Measurements from ENCODE around the gene PCCA. TPM values are rescaled to one million over a fixed set of nuclear protein-coding genes. Genes with fewer than 3 reads are reported as not detected.
A peak's percentile ranks its signal among the peaks of the same experiment; 100 is the strongest.

The PCCA gene
- polyA plus RNA-seq, 2 of the 4 experiments (the other 2 are of a cell fraction), result 13.2 to 13.7 TPM

GRCh38 chr13:100392709-100393630 is 304.1 kb downstream of the PCCA start:
- 34% methylated on average over 11 of the region's 12 CpGs for WGBS (ENCODE audit: missing lambda C conversion rate)
- H3K27ac ChIP-seq, result peak overlapping the region; percentile 79 to 87
- ATAC-seq (peak; percentile 99 to 100), FAIRE-seq (no peak), DNase-seq (ENCODE audit: low read depth in 1 of 2, low spot score in 1 of 2) (peak; percentile 76 to 94)
- H3K9me3 ChIP-seq, result no peaks in the 10 kb centered on the region
- H3K4me3 ChIP-seq, result peak overlapping the region; percentile 19; the same call in 2 of the 3 replicates
- ChIA-PET POLR2A (no interaction called here), CTCF (interaction anchor here (1.0 kb wide), 1 partner anchor 12 kb away, joined by 4 read pairs; no protein-coding TSS in a partner anchor)
- peak overlapping the region; percentile 82 for H3K4me2 ChIP-seq
- peak; percentile 97 for TF ChIP-seq ESRRA (IDR thresholded peaks at IDR 0.05; ENCODE audit: borderline replicate concordance, low read length)
- peak; percentile 100 for TF ChIP-seq FOSL2 (IDR thresholded peaks at IDR 0.05)
- TF ChIP-seq FOSL2 (CRISPR knock-in tag; IDR thresholded peaks at IDR 0.05), result peak; percentile 100
- TF ChIP-seq JUNB (IDR thresholded peaks at IDR 0.05), result peak; percentile 97
- TF ChIP-seq, protein P1, sequence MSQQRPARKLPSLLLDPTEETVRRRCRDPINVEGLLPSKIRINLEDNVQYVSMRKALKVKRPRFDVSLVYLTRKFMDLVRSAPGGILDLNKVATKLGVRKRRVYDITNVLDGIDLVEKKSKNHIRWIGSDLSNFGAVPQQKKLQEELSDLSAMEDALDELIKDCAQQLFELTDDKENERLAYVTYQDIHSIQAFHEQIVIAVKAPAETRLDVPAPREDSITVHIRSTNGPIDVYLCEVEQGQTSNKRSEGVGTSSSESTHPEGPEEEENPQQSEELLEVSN (IDR thresholded peaks at IDR 0.05; ENCODE audit: borderline replicate concordance, low read depth), result no peak
- peak; percentile 54; the same call in 1 of the 2 replicates for TF ChIP-seq GATA3 (IDR thresholded peaks at IDR 0.05; ENCODE audit: borderline replicate concordance)
- no peak for TF ChIP-seq BHLHE40 (IDR thresholded peaks at IDR 0.05; ENCODE audit: low read depth, low read length)
- TF ChIP-seq FOXS1 (CRISPR knock-in tag; IDR thresholded peaks at IDR 0.05), result no peak
- TF ChIP-seq RAD21 (conservative IDR thresholded peaks at IDR 0.05 in 1 of 2, IDR thresholded peaks at IDR 0.05 in 1 of 2), result peak; percentile 15 to 35; a peak in 3 of 5 replicates
- peak in 1 of 2 experiments; percentile 53; a peak in 1 of 5 replicates for TF ChIP-seq EP300 (IDR thresholded peaks at IDR 0.05)
- TF ChIP-seq, protein P2, sequence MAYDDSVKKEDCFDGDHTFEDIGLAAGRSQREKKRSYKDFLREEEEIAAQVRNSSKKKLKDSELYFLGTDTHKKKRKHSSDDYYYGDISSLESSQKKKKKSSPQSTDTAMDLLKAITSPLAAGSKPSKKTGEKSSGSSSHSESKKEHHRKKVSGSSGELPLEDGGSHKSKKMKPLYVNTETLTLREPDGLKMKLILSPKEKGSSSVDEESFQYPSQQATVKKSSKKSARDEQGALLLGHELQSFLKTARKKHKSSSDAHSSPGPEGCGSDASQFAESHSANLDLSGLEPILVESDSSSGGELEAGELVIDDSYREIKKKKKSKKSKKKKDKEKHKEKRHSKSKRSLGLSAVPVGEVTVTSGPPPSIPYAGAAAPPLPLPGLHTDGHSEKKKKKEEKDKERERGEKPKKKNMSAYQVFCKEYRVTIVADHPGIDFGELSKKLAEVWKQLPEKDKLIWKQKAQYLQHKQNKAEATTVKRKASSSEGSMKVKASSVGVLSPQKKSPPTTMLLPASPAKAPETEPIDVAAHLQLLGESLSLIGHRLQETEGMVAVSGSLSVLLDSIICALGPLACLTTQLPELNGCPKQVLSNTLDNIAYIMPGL (CRISPR knock-in tag; IDR thresholded peaks at IDR 0.05; ENCODE audit: borderline replicate concordance), result no peak
- TF ChIP-seq JUN (IDR thresholded peaks at IDR 0.05), result peak; percentile 71 to 74; a peak in 4 of 5 replicates
- 0 out of 3 replicates have a peak, but pooled peaks have one; percentile 33 for TF ChIP-seq BCL3 (IDR thresholded peaks at IDR 0.05)
- 0 out of 2 replicates have a peak, but pooled peaks have one; percentile 19 for TF ChIP-seq NFE2L2 (conservative IDR thresholded peaks at IDR 0.05; ENCODE audit: low read length)
- TF ChIP-seq CEBPB (IDR thresholded peaks at IDR 0.05), result peak; percentile 80 to 88
- H3K4me1 ChIP-seq, result peaks cover 38% of the 10 kb centered on the region

DNA sequence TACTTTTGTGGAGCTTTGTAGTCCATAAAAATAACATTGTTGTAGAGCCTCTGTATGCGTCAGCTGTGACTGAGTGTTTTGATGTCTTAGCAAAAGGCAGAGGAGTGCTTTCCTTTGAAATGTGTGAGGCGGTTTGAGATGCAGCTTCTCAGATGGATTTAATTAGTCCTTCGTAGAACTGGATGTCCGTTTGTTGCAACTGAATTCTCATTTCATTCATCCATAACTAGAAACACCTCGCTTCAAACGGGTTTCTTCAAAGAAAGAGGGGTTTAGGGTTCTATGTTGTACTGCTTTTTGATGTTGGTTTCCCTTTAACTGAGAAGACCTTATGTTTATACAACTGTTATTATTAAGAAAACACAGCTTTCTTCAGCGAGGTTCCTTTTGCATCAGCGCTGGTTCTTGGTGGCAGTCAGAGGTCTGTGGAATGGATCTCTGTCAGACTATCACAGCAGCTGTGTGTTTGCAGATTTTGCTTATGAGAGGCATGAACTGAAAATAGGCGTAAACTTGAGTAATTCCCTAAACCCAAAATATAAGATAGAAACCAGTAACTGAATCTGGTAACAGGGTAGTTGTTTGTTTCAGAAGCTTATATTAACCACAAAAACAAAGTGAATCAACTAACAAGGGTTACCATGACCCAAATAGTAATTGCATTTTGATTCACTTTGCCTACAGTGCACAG is 305.3 kb downstream of the PCCA start:
- H3K4me3 ChIP-seq, result no peak overlapping the region
- POLR2A ChIA-PET, result no interaction called here
- H3K9me3 ChIP-seq, result no peaks in the 10 kb centered on the region
- peaks cover 38% of the 10 kb centered on the region for H3K4me1 ChIP-seq
- H3K27ac ChIP-seq, result peak overlapping the region; percentile 79 to 87
- peak overlapping the region; percentile 82 for H3K4me2 ChIP-seq
- FAIRE-seq (no peak), ATAC-seq (peak in 1 of 2 experiments; percentile 21; a peak in 2 of 6 replicates), DNase-seq (ENCODE audit: low read depth in 1 of 2, low spot score in 1 of 2) (peak in 1 of 2 experiments; percentile 9)
- TF ChIP-seq, protein P1 (IDR thresholded peaks at IDR 0.05; ENCODE audit: borderline replicate concordance, low read depth), result no peak
- TF ChIP-seq BHLHE40 (IDR thresholded peaks at IDR 0.05; ENCODE audit: low read depth, low read length) (no peak), HOXB13 (CRISPR knock-in tag; IDR thresholded peaks at IDR 0.05; ENCODE audit: low read depth) (no peak), SMC3 (IDR thresholded peaks at IDR 0.05) (no peak), HOXB5 (CRISPR knock-in tag; IDR thresholded peaks at IDR 0.05) (no peak), SREBF2 (IDR thresholded peaks at IDR 0.05) (no peak), JUN (IDR thresholded peaks at IDR 0.05) (no peak), FOSB (CRISPR knock-in tag; IDR thresholded peaks at IDR 0.05) (no peak), NPAS2 (CRISPR knock-in tag; IDR thresholded peaks at IDR 0.05; ENCODE audit: borderline replicate concordance) (no peak), NR3C1 (IDR thresholded peaks at IDR 0.05) (no peak), MAZ (IDR thresholded peaks at IDR 0.05; ENCODE audit: borderline replicate concordance, low read depth, low read length) (no peak), TP53 (CRISPR knock-in tag; IDR thresholded peaks at IDR 0.05) (no peak), PHF8 (IDR thresholded peaks at IDR 0.05; ENCODE audit: borderline replicate concordance, low read depth) (no peak), ZSCAN20 (CRISPR knock-in tag; IDR thresholded peaks at IDR 0.05) (no peak)
- TF ChIP-seq, protein P3, sequence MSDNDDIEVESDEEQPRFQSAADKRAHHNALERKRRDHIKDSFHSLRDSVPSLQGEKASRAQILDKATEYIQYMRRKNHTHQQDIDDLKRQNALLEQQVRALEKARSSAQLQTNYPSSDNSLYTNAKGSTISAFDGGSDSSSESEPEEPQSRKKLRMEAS (IDR thresholded peaks at IDR 0.05), result no peak
- TF ChIP-seq, protein P2 (CRISPR knock-in tag; IDR thresholded peaks at IDR 0.05; ENCODE audit: borderline replicate concordance), result no peak
- 17% methylated on average over 8 of the region's 9 CpGs for WGBS (ENCODE audit: missing lambda C conversion rate)
- CTCF ChIA-PET, result no interaction called here

All from A549 (cell line).